GM08714 (cell line): ENCODE results near the gene HPN.
"Not testable (repeated sequence)": the region's sequence is repeated elsewhere in the genome, so short reads cannot be mapped to it uniquely, and the experiment has no call there.

ENCODE experiments used
- H3K4me3 ChIP-seq: fragments of 200-500 bp; sonication (Bioruptor generic); 2 replicates; pipeline ENCODE4 v1.5.1; 2014; ENCODE audit warnings: mild to moderate bottlenecking, low read length, inconsistent platforms
- ZNF274 ChIP-seq: IDR thresholded peaks from 2 replicates; pipeline ENCODE4 v1.6.1; 2012; ENCODE audit warnings: mild to moderate bottlenecking, low read depth, low read length

Gene HPN

GRCh38 chr19:35039881-35040825, 1.4 kb upstream of the HPN start:
- TF ChIP-seq ZNF274, result no peak
- H3K4me3 ChIP-seq, result no peak overlapping the region

DNA sequence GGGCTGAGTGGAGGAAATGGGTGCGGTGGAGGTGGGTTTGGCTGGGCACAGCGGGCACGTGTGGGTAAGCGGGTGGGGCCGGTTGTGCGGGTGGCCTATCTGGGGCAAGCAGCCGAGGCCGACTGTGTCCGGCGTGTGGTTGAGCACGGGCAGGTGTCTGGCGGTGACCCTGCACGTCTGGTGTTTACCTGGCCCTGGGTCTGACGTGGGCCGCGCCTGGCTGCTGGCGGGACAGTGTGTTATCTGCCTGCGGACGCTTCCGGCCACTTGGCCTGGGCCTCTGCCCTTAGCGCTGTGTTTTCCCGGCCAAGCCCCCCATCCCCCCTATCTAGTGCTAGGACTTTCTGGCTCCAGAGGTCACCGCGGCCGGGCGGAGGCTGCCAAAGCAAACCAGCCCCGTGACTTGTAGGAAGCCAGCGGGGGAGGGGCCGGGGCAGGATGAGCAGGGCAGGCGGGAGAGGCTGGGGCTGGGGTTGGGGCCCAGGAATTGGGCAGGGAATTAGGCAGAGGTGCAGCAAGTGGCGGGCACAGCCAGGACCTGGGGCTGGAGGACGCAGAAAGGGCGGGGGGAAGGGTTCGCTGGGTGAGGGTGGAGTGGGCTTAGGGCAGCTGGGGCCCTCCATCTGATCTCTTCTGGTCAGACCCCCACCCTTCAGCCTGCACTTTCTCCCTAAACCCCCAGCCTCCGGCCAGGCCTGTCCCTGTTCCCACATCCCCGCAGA, 534 bp upstream of the HPN start:
- no peak overlapping the region for H3K4me3 ChIP-seq
- TF ChIP-seq ZNF274, result no peak

- TF ChIP-seq ZNF274, result no peak
- H3K4me3 ChIP-seq, result no peak overlapping the region
Observed at GRCh38 chr19:35042056-35042730, 672 bp downstream of the HPN start.

DNA sequence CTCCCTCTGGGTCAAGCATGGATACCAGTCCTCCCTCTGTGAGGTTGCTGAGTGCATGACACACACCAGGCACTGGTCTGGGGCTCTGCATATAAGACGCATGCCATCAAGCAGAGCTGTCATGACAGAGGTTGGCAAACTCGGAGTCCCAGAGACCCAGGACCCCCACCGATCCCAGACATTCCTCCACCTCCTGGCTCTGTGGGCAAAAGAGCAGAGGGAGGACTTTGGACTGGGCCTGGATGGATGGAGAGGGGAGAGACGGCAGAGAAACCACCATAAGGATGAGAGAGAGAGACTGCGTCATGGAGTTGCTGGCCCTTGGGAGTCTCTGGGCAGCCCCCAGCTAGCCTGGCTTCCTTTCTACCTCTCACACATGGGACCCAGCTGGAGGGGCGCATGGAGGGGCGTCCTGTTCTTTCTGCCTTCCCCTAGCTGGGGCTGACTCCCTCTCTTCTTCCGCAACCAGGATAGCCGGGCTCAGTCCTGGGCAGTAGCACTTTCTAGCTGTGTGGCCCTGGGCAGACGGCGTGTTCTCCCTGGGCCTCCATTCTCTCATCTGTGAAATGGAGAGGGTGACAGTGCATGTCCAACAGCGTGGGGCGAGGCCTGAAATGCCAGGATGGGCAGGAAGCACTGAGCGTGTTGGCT, 1.6 kb downstream of the HPN start:
- no peak for TF ChIP-seq ZNF274
- H3K4me3 ChIP-seq, result no peak overlapping the region

GRCh38 chr19:35043906-35044305, 2.4 kb downstream of the HPN start:
- H3K4me3 ChIP-seq, result no peak overlapping the region
- TF ChIP-seq ZNF274, result no peak

DNA sequence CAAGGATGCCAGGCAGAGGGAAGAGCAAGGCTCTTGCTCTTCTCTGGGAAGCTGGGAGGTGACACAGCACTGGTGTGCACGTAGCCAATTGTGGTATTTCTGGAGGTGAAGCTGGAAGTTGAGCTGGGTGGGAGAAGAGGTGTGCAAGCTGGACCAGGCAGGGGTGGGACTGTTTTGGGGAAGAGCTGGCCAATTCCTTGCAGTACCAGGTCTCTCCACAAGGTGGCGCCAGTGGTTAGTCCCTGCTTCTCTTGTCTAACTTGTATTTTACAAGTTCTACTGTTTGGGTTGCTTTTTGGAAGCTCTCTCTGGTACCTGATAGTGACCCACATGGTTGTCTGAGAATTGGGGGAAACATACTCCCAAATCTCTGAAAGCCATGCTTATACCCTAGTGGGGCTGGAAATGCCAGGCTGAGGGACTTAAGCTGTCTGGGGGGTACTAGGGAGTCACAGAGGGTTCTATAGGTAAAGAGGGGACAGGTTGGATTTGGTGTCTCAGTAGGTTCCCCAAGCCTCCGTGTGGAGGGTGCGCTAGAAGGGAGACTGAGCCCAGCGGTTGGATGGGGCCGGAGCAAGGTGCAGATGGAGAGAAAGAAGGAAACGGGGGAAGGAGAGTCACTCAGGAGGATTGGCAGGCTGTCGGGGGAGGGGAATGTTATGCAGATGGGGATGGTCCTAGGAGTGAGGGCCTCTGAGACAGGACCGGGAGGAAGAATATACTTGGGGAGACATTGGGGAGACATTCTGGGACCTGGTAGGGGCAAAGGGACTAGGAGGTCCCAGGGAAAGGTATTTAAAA, 3.0 kb downstream of the HPN start:
- no peak overlapping the region for H3K4me3 ChIP-seq
- no peak for TF ChIP-seq ZNF274

DNA sequence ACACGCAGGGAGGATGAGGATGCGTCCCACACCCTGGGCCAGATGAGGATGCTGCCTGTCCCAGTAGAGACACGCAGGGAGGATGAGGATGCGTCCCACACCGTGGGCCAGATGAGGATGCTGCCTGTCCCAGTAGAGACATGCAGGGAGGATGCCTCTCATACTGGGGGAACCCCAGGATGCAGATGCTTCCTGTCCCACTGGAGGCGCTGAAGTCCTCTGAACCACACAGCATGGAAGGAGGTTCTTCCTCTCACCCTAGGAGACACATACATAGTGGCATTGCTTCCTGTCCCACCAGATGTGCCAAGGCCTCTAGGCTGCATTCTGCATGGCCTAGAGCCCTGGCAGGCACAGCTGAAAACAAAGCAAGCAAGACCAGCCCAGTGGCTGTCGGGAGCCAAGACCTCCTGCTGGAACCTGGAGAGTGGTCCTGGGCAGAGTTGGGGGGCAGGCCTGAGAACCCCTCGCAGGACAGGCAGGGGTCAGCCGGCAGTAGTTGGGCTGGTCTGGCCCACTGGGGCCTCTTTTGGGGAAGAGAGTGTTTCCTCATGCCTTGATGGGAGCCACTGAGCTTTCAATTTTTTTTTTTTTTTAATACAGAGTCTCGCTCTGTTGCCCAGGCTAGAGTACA, 4.3 kb downstream of the HPN start:
- H3K4me3 ChIP-seq, result no peak overlapping the region
- no peak for TF ChIP-seq ZNF274

DNA sequence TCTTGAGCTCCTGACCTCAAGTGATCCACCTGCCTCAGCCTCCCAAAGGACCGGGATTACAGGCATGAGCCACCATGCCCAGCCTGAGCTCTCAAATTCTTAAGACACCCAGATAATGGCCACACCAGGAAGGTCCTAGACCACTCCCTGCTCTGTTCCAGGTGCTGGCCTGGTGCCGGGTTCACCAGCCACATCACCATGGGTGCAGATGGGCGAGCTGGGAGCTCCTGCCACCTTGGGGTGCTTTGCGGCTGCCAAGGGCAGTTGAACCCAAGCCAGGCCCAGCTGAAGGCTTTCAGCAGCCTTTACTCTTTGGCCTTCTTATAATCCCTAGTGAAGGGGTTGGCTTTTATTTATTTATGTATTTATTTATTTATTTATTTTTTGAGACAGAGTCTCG, 4.9 kb downstream of the HPN start:
- no peak overlapping the region for H3K4me3 ChIP-seq
- no peak for TF ChIP-seq ZNF274

DNA sequence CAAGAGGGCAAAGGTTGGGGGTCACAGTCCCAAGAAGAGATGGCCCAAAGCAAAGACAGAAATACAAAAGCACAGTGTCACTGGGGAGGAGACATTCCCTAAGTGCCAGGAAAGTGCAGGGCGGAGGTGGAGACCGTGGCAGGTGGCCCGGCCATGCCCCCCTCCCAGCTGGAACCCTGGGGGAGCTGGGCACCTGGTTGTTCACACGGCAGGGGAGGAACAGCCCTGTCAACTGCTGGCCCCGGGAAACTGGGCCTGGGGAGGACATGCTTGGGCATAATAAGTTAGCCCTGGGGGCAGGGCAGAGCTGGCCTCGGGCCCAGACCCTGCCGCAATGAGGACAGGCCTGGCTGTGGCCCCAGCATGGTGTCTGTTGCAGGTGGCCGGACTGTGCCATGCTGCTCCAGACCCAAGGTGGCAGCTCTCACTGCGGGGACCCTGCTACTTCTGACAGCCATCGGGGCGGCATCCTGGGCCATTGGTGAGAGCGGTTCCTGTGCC, 7.4 kb downstream of the HPN start:
- no peak overlapping the region for H3K4me3 ChIP-seq

GRCh38 chr19:35049456-35049855, 7.9 kb downstream of the HPN start:
- no peak overlapping the region for H3K4me3 ChIP-seq
- TF ChIP-seq ZNF274, result no peak

More for the DNA sequence above, 7.4 kb downstream of the HPN start:
- no peak for TF ChIP-seq ZNF274

DNA sequence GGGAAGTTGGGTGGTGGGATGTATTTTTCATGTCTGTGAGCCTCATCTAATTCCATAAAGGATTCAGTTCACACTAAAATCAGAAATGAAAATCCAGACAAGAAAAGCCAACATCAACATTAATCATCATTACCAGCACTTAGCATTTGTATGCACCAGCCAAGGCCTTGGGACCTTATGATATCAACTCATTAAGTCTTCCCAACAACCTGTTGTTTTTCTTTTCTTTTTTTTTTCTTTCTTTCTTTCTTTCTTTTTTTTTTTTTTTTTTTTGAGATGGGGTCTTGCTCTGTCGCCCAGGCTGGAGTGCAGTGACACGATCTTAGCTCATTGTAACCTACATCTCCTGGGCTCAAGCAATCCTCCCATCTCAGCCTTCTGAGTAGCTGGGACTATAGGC, 9.1 kb downstream of the HPN start:
- H3K4me3 ChIP-seq, result not testable (repeated sequence)

DNA sequence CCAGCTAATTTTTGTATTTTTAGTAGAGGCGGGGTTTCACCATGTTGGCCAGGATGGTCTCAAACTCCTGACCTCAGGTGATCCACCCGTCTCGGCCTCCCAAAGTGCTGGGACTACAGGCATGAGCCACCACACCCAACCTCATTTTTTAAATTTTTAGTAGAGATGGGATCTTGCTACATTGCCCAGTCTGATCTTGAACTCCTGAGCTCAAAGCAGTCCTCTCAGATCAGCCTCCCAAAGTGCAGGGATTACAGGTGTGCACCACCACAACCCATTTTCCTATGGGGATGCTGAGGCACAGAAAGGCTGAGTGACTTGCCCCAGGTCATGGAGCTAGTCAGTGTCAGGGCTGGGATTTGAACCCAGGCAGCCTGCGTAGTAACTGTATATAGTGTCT, 9.7 kb downstream of the HPN start:
- not testable (repeated sequence) for H3K4me3 ChIP-seq

DNA sequence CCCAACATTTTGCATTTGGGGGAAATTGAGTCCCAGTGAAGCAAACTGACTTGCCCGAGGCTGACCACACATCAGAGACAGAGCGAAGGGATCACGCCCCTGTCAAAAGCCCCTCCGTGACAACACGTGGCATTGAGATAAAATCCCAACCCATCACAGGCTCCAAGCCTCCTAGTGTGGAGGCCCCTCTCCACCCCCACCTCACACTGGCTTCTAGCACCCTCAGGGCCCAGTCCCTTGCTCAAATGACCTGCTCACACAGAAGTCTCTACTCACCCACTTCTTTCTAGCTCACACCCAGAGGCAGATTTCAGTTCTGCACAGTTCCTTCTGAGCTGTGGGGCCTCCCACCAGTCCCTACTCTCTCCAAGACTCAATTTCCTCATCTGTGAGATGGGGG, 10.3 kb downstream of the HPN start:
- H3K4me3 ChIP-seq, result no peak overlapping the region
- TF ChIP-seq ZNF274, result no peak
